Measurements from ENCODE around the gene E2F6. TPM values are rescaled to one million over a fixed set of nuclear protein-coding genes. Genes with fewer than 3 reads are reported as not detected.

The E2F6 gene
- total and polyA plus RNA-seq, 9 of the 15 experiments (the other 6 are each of a cell fraction or from before 2014, with no cell fraction given): 13.6 to 33.9 (median 26.1) TPM

- peaks cover 8 to 28% of the 10 kb centered on the region in 2 experiments; a peak in 3 of 5 replicates for H3K27me3 ChIP-seq (ENCODE audit: control insufficient read depth in 2 of 2, insufficient read depth in 2 of 2, low read length in 2 of 2)
- H3K9ac ChIP-seq (ENCODE audit: insufficient read depth in 1 of 2, low read depth in 2 of 2, low read length in 2 of 2): no peak overlapping the region
- no peaks in the 10 kb centered on the region for H3K9me1 ChIP-seq (ENCODE audit: control insufficient read depth, insufficient read depth, low read length)
- no peaks in the 10 kb centered on the region for H3K36me3 ChIP-seq (ENCODE audit: control insufficient read depth, insufficient read depth, low read length)
- H2AFZ ChIP-seq (ENCODE audit: low read depth, low read length): no peak overlapping the region
- no peaks in the 10 kb centered on the region for H3K79me2 ChIP-seq (ENCODE audit: control insufficient read depth, insufficient read depth, low read length)
- intact Hi-C loops (cut with micrococcal nuclease): no loop called here
- ChIA-PET POLR2A (interaction anchor here (0.6 kb wide), 1 partner anchor 703 kb away, joined by 3 read pairs; no protein-coding TSS in a partner anchor), CTCF (ENCODE audit: low intra/inter-chr PET ratio) (no interaction called here)
- 26% methylated on average over 8 of the region's 8 CpGs for WGBS (ENCODE audit: insufficient coverage, low coverage, missing lambda C conversion rate)
- H4K20me1 ChIP-seq (replicated peaks; ENCODE audit: control insufficient read depth, insufficient read depth, low read length): no peaks in the 10 kb centered on the region
- DNase-seq (ENCODE audit: extremely low read depth in 1 of 4, low spot score in 3 of 4): no peak
- H3K27ac ChIP-seq (ENCODE audit: extremely low read depth, low read depth, low read length): no peak overlapping the region
- no peak overlapping the region for H3K4me3 ChIP-seq
- no peaks in the 10 kb centered on the region for H3K9me3 ChIP-seq (replicated peaks; ENCODE audit: control insufficient read depth, insufficient read depth, low read depth, low read length)
- in situ Hi-C loops (cut with MboI): no loop called here
- BruUV-seq (replicated peaks): no TSS peak
- no peak for ATAC-seq
- peaks cover 2 to 4% of the 10 kb centered on the region in 2 experiments; a peak in 2 of 5 replicates for H3K4me1 ChIP-seq (replicated peaks in 1 of 2; ENCODE audit: control insufficient read depth in 2 of 2, insufficient read depth in 2 of 2, low read length in 2 of 2)
- no peak for FAIRE-seq
- H3K4me2 ChIP-seq (ENCODE audit: insufficient read depth, low read length): no peak overlapping the region
- TF ChIP-seq ZNF609 (CRISPR knock-in tag; IDR thresholded peaks at IDR 0.05; ENCODE audit: borderline replicate concordance) (no peak), NCOR1 (IDR thresholded peaks at IDR 0.05) (no peak), CTCF (IDR thresholded peaks at IDR 0.05 in 2 of 3, conservative IDR thresholded peaks at IDR 0.05 in 1 of 3; ENCODE audit: insufficient read depth in 2 of 3, low read depth in 1 of 3, low read length in 3 of 3) (no peak), MCM7 (IDR thresholded peaks at IDR 0.05) (no peak), CHD4 (IDR thresholded peaks at IDR 0.05; ENCODE audit: insufficient read depth, insufficient replicate concordance, low read depth, low read length, poor library complexity, severe bottlenecking) (no peak), NR3C1 (CRISPR knock-in tag; IDR thresholded peaks at IDR 0.05) (no peak), ZBTB8A (IDR thresholded peaks at IDR 0.05; ENCODE audit: partially characterized antibody) (no peak), RCOR1 (IDR thresholded peaks at IDR 0.05; ENCODE audit: borderline replicate concordance in 1 of 2, low read depth in 2 of 2, low read length in 2 of 2) (peak in 1 of 2 experiments; percentile 58; a peak in 2 of 4 replicates), ZNF146 (CRISPR knock-in tag; IDR thresholded peaks at IDR 0.05; ENCODE audit: unreplicated experiment) (no peak), NKRF (IDR thresholded peaks at IDR 0.05; ENCODE audit: borderline replicate concordance) (no peak), NFIC (IDR thresholded peaks at IDR 0.05) (peak; percentile 57; the same call in 1 of the 2 replicates), POLR3A (IDR thresholded peaks at IDR 0.05; ENCODE audit: borderline replicate concordance, extremely low read depth, insufficient read depth, insufficient read length) (no peak), KAT7 (CRISPR knock-in tag; IDR thresholded peaks at IDR 0.05; ENCODE audit: borderline replicate concordance) (no peak)
These were observed 37.5 kb upstream of the E2F6 start for GRCh38 chr2:11503354-11503927.

All from K562 (cell line).